Measurements from ENCODE around the gene CAMTA1.

- TF ChIP-seq CTCF (conservative IDR thresholded peaks at IDR 0.05; ENCODE audit: low read length) = no peak
- TF ChIP-seq EZH2phosphoT487 (IDR thresholded peaks at IDR 0.05; ENCODE audit: borderline replicate concordance, low read depth, low read length) = no peak
Observed at GRCh38 chr1:7501084-7501491, 715.8 kb downstream of the CAMTA1 start.
